8988T (cell line): ENCODE results near the gene ACTR3.

Experiments
- DNase-seq: peaks from one replicate; pipeline ENCODE4 v3.0.0; 2011

Gene ACTR3

GRCh38 chr2:114007436-114007835, 117.5 kb downstream of the ACTR3 start:
- no peak for DNase-seq

- no peak for DNase-seq
Observed at GRCh38 chr2:114008720-114009119, 118.8 kb downstream of the ACTR3 start.

GRCh38 chr2:114009205-114009944, 119.5 kb downstream of the ACTR3 start:
- DNase-seq: no peak

- DNase-seq: no peak
Observed at GRCh38 chr2:114010001-114010400, 120.1 kb downstream of the ACTR3 start.

GRCh38 chr2:114011713-114012112, 121.8 kb downstream of the ACTR3 start:
- no peak for DNase-seq
